NCI-H1092 (cell line): ENCODE measurements around the gene CIBAR2.

Experiments used
- DNase-seq: peaks from one replicate; lab custom pipeline; 2025; lab: John Stamatoyannopoulos, UW

Gene CIBAR2

GRCh38 chr16:85103114-85104079 lies 8.9 kb downstream of the CIBAR2 start:
- no peak for DNase-seq

GRCh38 chr16:85101956-85102630 lies 10.2 kb downstream of the CIBAR2 start:
- DNase-seq, result no peak

- no peak for DNase-seq
These were observed 12.0 kb downstream of the CIBAR2 start for GRCh38 chr16:85100265-85100664.

- DNase-seq, result no peak
These were observed 13.7 kb downstream of the CIBAR2 start for GRCh38 chr16:85098565-85098964.

GRCh38 chr16:85096921-85097320 lies 15.4 kb downstream of the CIBAR2 start:
- no peak for DNase-seq

GRCh38 chr16:85094812-85095211 lies 17.5 kb downstream of the CIBAR2 start:
- no peak for DNase-seq

- no peak for DNase-seq
These were observed 18.0 kb downstream of the CIBAR2 start for GRCh38 chr16:85094176-85094805.

GRCh38 chr16:85093705-85094104 lies 18.6 kb downstream of the CIBAR2 start:
- DNase-seq, result no peak

GRCh38 chr16:85092851-85093250 lies 19.4 kb downstream of the CIBAR2 start:
- DNase-seq, result no peak

GRCh38 chr16:85092309-85092708 lies 20.0 kb downstream of the CIBAR2 start:
- DNase-seq, result no peak

GRCh38 chr16:85091522-85091910 lies 20.8 kb downstream of the CIBAR2 start:
- no peak for DNase-seq

GRCh38 chr16:85090873-85091521 lies 21.3 kb downstream of the CIBAR2 start:
- DNase-seq, result no peak

- DNase-seq, result no peak
These were observed 22.1 kb downstream of the CIBAR2 start for GRCh38 chr16:85090181-85090580.

- no peak for DNase-seq
These were observed 22.7 kb downstream of the CIBAR2 start for GRCh38 chr16:85089525-85089924.

GRCh38 chr16:85088570-85089199 lies 23.6 kb downstream of the CIBAR2 start:
- DNase-seq, result no peak

- DNase-seq, result no peak
These were observed 24.2 kb downstream of the CIBAR2 start for GRCh38 chr16:85087899-85088569.

GRCh38 chr16:85086347-85087291 lies 25.7 kb downstream of the CIBAR2 start:
- peak; percentile 56 for DNase-seq

- DNase-seq, result no peak
These were observed 26.6 kb downstream of the CIBAR2 start for GRCh38 chr16:85085721-85086120.

- no peak for DNase-seq
These were observed 27.3 kb downstream of the CIBAR2 start for GRCh38 chr16:85084841-85085510.
